HEK293 (cell line): Measurements from ENCODE around the gene NOTCH3.

Experiments
- CTCF ChIA-PET: fragments of 350-600 bp; formaldehyde crosslinking; extraction: SDS; loops from one replicate; lab custom pipeline; 2021; ENCODE audit warnings: antibody characterized with exemption; lab: Yijun Ruan, JAX
- POLR2A ChIA-PET: fragments of 300-600 bp; formaldehyde crosslinking; extraction: SDS; loops from one replicate; lab custom pipeline; 2020; ENCODE audit warnings: antibody characterized with exemption, inconsistent platforms; lab: Yijun Ruan, JAX
- H3K27ac ChIP-seq: fragments of 200-500 bp; sonication (Bioruptor generic); 2 replicates; pipeline ENCODE4 v1.5.1; 2014; ENCODE audit warnings: low read depth, low read length, control low read depth, inconsistent platforms; ENCODE audit errors: extremely low read depth
- H3K36me3 ChIP-seq, 2 experiments: fragments of 200-500 bp in 1 of 2; sonication (Bioruptor generic) in 1 of 2; 1 replicate in 1 of 2; 2 replicates in 1 of 2; pipeline ENCODE4 v1.5.1; 2014 to 2017; ENCODE audit warnings: inconsistent platforms in 2 of 2, low read length in 2 of 2; ENCODE audit not compliant: control insufficient read depth in 2 of 2, insufficient read depth in 1 of 2
- H3K4me1 ChIP-seq: fragments of 200-500 bp; sonication (Bioruptor generic); 2 replicates; pipeline ENCODE4 v1.5.1; 2014; ENCODE audit warnings: mild to moderate bottlenecking, low read length, inconsistent platforms; ENCODE audit not compliant: control insufficient read depth, insufficient read depth
- H3K4me3 ChIP-seq: 2 replicates; pipeline ENCODE4 v1.5.1; 2011; ENCODE audit warnings: low read depth, mild to moderate bottlenecking, control low read depth, low read length, moderate library complexity
- H3K9me3 ChIP-seq: fragments of 200-500 bp; sonication (Bioruptor generic); 2 replicates; pipeline ENCODE4 v1.5.1; 2014; ENCODE audit warnings: low read depth, low read length, inconsistent platforms; ENCODE audit not compliant: control insufficient read depth, insufficient read depth
- GLI4 ChIP-seq: fragments of 450-650 bp; formaldehyde crosslinking; IDR thresholded peaks from 2 replicates; pipeline ENCODE4 v1.5.1; 2016; ENCODE audit warnings: missing biosample characterization, missing genetic modification characterization
- KLF10 ChIP-seq: fragments of 450-650 bp; IDR thresholded peaks from 2 replicates; pipeline ENCODE4 v1.5.1; 2018; ENCODE audit warnings: missing biosample characterization, mild to moderate bottlenecking, missing genetic modification characterization
- SCRT2 ChIP-seq: fragments of 450-650 bp; formaldehyde crosslinking; IDR thresholded peaks from 2 replicates; pipeline ENCODE4 v1.5.1; 2016; ENCODE audit warnings: missing biosample characterization, missing genetic modification characterization
- SP2 ChIP-seq: fragments of 450-650 bp; formaldehyde crosslinking; IDR thresholded peaks from 2 replicates; pipeline ENCODE4 v1.5.1; 2016; ENCODE audit warnings: missing biosample characterization, missing genetic modification characterization
- YY2 ChIP-seq: fragments of 450-650 bp; formaldehyde crosslinking; IDR thresholded peaks from 2 replicates; pipeline ENCODE4 v1.5.1; 2016; ENCODE audit warnings: missing biosample characterization, missing genetic modification characterization
- ZBTB6 ChIP-seq: fragments of 450-650 bp; formaldehyde crosslinking; IDR thresholded peaks from 2 replicates; pipeline ENCODE4 v1.5.1; 2017; ENCODE audit warnings: missing biosample characterization, missing genetic modification characterization
- ZFHX2 ChIP-seq: fragments of 450-650 bp; formaldehyde crosslinking; conservative IDR thresholded peaks from 2 replicates; pipeline ENCODE4 v1.5.1; 2016; ENCODE audit warnings: missing biosample characterization, missing genetic modification characterization
- ZNF114 ChIP-seq: fragments of 450-650 bp; formaldehyde crosslinking; IDR thresholded peaks from 2 replicates; pipeline ENCODE4 v1.5.0; 2017; ENCODE audit warnings: missing biosample characterization, missing genetic modification characterization
- ZNF132 ChIP-seq: fragments of 450-650 bp; formaldehyde crosslinking; IDR thresholded peaks from 2 replicates; pipeline ENCODE4 v1.5.1; 2017; ENCODE audit warnings: missing biosample characterization, missing genetic modification characterization, borderline replicate concordance
- ZNF2 ChIP-seq: fragments of 450-650 bp; formaldehyde crosslinking; IDR thresholded peaks from 2 replicates; pipeline ENCODE4 v1.5.1; 2016; ENCODE audit warnings: missing biosample characterization, missing genetic modification characterization
- ZNF214 ChIP-seq: fragments of 450-650 bp; formaldehyde crosslinking; IDR thresholded peaks from 2 replicates; pipeline ENCODE4 v1.5.1; 2017; ENCODE audit warnings: missing biosample characterization, mild to moderate bottlenecking, missing genetic modification characterization, borderline replicate concordance
- ZNF248 ChIP-seq: fragments of 450-650 bp; formaldehyde crosslinking; IDR thresholded peaks from 2 replicates; pipeline ENCODE4 v1.5.1; 2017; ENCODE audit warnings: missing biosample characterization, missing genetic modification characterization
- ZNF555 ChIP-seq: fragments of 450-650 bp; formaldehyde crosslinking; conservative IDR thresholded peaks from 2 replicates; pipeline ENCODE4 v1.5.1; 2017; ENCODE audit warnings: missing biosample characterization, mild to moderate bottlenecking, missing genetic modification characterization, inconsistent platforms
- ZNF585B ChIP-seq: fragments of 450-650 bp; formaldehyde crosslinking; IDR thresholded peaks from 2 replicates; pipeline ENCODE4 v1.5.1; 2016; ENCODE audit warnings: missing biosample characterization, missing genetic modification characterization
- ZNF600 ChIP-seq: fragments of 450-650 bp; formaldehyde crosslinking; IDR thresholded peaks from 2 replicates; pipeline ENCODE4 v1.5.1; 2016; ENCODE audit warnings: missing biosample characterization, missing genetic modification characterization
- ZNF621 ChIP-seq: fragments of 450-650 bp; formaldehyde crosslinking; IDR thresholded peaks from 2 replicates; pipeline ENCODE4 v1.5.1; 2017; ENCODE audit warnings: missing biosample characterization, missing genetic modification characterization
- ZNF777 ChIP-seq: fragments of 450-650 bp; formaldehyde crosslinking; IDR thresholded peaks from 2 replicates; pipeline ENCODE4 v1.5.1; 2017; ENCODE audit warnings: missing biosample characterization, missing genetic modification characterization, borderline replicate concordance
- ZSCAN30 ChIP-seq: fragments of 450-650 bp; IDR thresholded peaks from 2 replicates; pipeline ENCODE4 v1.5.1; 2018; ENCODE audit warnings: missing biosample characterization, mild to moderate bottlenecking, missing genetic modification characterization, moderate library complexity
- TF ChIP-seq, protein P1 (sequence below): fragments of 450-650 bp; formaldehyde crosslinking; IDR thresholded peaks from 2 replicates; pipeline ENCODE4 v1.5.1; 2016; ENCODE audit warnings: missing biosample characterization, missing genetic modification characterization
- TF ChIP-seq, protein P2 (sequence below): fragments of 450-650 bp; formaldehyde crosslinking; IDR thresholded peaks from 2 replicates; pipeline ENCODE4 v1.5.1; 2017; ENCODE audit warnings: missing biosample characterization, missing genetic modification characterization
- TF ChIP-seq, protein P3 (sequence below): fragments of 450-650 bp; formaldehyde crosslinking; IDR thresholded peaks from 2 replicates; pipeline ENCODE4 v1.5.1; 2016; ENCODE audit warnings: missing biosample characterization, missing genetic modification characterization, low read depth
- TF ChIP-seq, protein P4 (sequence below): fragments of 450-650 bp; formaldehyde crosslinking; IDR thresholded peaks from 2 replicates; pipeline ENCODE4 v1.5.1; 2016; ENCODE audit warnings: missing biosample characterization, missing genetic modification characterization
- TF ChIP-seq, protein P5 (sequence below): fragments of 450-650 bp; formaldehyde crosslinking; IDR thresholded peaks from 2 replicates; pipeline ENCODE4 v1.5.1; 2016; ENCODE audit warnings: missing biosample characterization, missing genetic modification characterization

The NOTCH3 gene

DNA sequence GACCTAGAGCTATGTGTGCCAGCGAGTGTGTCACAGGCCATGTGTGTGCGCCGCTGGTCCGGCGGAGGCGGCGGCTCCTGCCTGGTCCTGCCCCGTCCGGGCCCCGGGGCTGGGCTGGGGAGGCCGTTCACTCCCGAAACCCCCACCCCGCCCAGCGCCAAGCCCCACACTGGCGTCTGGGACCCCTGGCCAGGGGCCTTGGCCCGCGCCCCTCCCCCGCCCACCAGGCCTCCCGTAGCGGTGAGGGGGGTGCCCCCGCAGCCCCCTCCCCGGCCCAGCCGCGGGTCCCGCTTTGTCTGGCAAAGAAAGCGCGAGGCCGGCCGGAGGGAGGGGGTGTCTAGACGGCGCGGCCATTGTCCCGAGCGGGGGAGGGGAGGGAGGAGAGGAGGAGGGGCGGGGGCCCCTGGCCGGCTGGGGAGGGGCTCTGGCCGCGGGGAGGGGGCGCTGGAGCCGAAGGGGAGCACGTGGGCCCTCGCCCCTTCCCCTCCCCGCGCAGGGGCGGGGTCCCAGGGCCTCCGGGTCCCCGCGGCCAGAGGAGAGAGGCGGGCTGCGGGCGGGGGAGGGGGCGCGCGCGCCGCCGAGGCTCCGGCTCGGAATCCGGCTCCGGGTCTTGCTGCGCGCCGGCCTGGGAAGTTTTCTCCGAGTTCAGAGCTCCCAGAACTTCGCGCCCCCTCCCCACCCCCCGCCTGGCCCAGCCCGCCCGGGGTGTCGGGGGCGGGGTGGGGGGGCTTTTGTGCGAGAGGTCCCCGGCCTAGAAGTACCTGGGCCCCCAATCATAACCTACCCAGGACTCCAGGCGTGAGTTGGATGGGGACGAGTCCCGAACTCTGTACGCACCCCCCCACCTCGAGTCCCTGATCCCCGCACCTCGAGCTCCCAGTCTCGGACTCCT, 888 bp downstream of the NOTCH3 start (continued):
- TF ChIP-seq ZNF555 (tag by site-specific recombination) (no peak), ZFHX2 (peak; percentile 32; the same call in 1 of the 2 replicates), ZNF132 (tag by site-specific recombination) (no peak), GLI4 (tag by site-specific recombination) (no peak), ZNF248 (no peak), ZSCAN30 (tag by site-specific recombination) (peak; percentile 25; the same call in 1 of the 2 replicates), ZNF114 (tag by site-specific recombination) (no peak), ZNF585B (no peak), ZNF214 (tag by site-specific recombination) (no peak), KLF10 (no peak), SP2 (tag by site-specific recombination) (no peak), ZBTB6 (tag by site-specific recombination) (no peak)
- TF ChIP-seq, protein P1, sequence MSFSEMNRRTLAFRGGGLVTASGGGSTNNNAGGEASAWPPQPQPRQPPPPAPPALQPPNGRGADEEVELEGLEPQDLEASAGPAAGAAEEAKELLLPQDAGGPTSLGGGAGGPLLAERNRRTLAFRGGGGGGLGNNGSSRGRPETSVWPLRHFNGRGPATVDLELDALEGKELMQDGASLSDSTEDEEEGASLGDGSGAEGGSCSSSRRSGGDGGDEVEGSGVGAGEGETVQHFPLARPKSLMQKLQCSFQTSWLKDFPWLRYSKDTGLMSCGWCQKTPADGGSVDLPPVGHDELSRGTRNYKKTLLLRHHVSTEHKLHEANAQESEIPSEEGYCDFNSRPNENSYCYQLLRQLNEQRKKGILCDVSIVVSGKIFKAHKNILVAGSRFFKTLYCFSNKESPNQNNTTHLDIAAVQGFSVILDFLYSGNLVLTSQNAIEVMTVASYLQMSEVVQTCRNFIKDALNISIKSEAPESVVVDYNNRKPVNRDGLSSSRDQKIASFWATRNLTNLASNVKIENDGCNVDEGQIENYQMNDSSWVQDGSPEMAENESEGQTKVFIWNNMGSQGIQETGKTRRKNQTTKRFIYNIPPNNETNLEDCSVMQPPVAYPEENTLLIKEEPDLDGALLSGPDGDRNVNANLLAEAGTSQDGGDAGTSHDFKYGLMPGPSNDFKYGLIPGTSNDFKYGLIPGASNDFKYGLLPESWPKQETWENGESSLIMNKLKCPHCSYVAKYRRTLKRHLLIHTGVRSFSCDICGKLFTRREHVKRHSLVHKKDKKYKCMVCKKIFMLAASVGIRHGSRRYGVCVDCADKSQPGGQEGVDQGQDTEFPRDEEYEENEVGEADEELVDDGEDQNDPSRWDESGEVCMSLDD: peak; percentile 46; the same call in 1 of the 2 replicates
- TF ChIP-seq, protein P2, sequence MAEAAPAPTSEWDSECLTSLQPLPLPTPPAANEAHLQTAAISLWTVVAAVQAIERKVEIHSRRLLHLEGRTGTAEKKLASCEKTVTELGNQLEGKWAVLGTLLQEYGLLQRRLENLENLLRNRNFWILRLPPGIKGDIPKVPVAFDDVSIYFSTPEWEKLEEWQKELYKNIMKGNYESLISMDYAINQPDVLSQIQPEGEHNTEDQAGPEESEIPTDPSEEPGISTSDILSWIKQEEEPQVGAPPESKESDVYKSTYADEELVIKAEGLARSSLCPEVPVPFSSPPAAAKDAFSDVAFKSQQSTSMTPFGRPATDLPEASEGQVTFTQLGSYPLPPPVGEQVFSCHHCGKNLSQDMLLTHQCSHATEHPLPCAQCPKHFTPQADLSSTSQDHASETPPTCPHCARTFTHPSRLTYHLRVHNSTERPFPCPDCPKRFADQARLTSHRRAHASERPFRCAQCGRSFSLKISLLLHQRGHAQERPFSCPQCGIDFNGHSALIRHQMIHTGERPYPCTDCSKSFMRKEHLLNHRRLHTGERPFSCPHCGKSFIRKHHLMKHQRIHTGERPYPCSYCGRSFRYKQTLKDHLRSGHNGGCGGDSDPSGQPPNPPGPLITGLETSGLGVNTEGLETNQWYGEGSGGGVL: peak; percentile 51; the same call in 1 of the 2 replicates

DNA sequence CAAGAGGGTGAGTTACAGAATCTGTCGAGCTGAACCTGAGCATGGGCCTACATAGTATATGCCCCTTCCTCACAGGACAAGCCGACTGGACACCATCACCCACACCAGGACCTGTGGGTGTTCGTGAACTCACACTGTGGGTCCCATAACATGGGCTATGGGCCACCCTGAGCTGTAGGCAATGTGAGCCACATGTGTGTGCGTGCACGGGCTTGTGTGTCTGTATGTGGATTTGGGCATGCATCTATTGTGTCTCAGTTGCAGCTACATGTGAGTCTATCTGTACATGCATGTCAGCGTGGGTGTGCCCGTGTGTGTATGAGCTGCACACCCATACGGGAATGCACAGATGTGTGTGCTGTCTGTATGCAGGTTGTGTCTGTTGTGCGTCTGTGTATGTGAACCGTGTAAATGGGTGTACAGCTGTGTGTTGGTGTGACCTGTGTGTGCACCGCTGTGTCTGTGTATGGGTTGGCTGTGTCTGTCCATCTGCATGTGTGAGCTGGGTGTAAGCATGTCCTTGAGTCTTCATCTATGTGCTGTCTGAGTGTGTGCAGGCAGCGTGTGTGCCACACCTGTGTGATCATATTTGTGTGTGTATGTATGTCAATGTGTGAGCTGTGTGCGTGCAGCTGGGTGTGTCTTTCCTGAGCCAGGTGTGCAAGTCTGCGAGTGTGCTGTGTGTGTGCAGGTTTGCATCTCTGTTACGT, 1.7 kb downstream of the NOTCH3 start:
- Histone ChIP-seq H3K27ac (no peak overlapping the region), H3K36me3 (peaks cover 0 to 26% of the 10 kb centered on the region in 2 experiments; a peak in 1 of 3 replicates), H3K4me1 (no peaks in the 10 kb centered on the region), H3K4me3 (no peak overlapping the region), H3K9me3 (no peaks in the 10 kb centered on the region)
- ChIA-PET POLR2A (interaction anchor here (0.6 to 1.1 kb wide), 5 partner anchors 22 to 220 kb away, joined by 3 to 4 read pairs (median 3); no protein-coding TSS in a partner anchor), CTCF (interaction anchor here (0.5 to 0.7 kb wide), 3 partner anchors 17 to 138 kb away, joined by 3 to 5 read pairs (median 4); no protein-coding TSS in a partner anchor)
- TF ChIP-seq ZNF2 (tag by site-specific recombination): 0 out of 2 replicates have a peak, but pooled peaks have one; percentile 58
- peak; percentile 71; the same call in 1 of the 2 replicates for TF ChIP-seq SCRT2 (tag by site-specific recombination)
- no peak for TF ChIP-seq ZNF621 (tag by site-specific recombination)
- TF ChIP-seq, protein P3, sequence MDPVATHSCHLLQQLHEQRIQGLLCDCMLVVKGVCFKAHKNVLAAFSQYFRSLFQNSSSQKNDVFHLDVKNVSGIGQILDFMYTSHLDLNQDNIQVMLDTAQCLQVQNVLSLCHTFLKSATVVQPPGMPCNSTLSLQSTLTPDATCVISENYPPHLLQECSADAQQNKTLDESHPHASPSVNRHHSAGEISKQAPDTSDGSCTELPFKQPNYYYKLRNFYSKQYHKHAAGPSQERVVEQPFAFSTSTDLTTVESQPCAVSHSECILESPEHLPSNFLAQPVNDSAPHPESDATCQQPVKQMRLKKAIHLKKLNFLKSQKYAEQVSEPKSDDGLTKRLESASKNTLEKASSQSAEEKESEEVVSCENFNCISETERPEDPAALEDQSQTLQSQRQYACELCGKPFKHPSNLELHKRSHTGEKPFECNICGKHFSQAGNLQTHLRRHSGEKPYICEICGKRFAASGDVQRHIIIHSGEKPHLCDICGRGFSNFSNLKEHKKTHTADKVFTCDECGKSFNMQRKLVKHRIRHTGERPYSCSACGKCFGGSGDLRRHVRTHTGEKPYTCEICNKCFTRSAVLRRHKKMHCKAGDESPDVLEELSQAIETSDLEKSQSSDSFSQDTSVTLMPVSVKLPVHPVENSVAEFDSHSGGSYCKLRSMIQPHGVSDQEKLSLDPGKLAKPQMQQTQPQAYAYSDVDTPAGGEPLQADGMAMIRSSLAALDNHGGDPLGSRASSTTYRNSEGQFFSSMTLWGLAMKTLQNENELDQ (tag by site-specific recombination): no peak
- TF ChIP-seq YY2 (tag by site-specific recombination): peak; percentile 37; the same call in 1 of the 2 replicates
- TF ChIP-seq ZNF777 (tag by site-specific recombination): 0 out of 2 replicates have a peak, but pooled peaks have one; percentile 49
- peak; percentile 78 for TF ChIP-seq ZNF600 (tag by site-specific recombination)
- TF ChIP-seq SP2 (tag by site-specific recombination): no peak
- TF ChIP-seq, protein P4, sequence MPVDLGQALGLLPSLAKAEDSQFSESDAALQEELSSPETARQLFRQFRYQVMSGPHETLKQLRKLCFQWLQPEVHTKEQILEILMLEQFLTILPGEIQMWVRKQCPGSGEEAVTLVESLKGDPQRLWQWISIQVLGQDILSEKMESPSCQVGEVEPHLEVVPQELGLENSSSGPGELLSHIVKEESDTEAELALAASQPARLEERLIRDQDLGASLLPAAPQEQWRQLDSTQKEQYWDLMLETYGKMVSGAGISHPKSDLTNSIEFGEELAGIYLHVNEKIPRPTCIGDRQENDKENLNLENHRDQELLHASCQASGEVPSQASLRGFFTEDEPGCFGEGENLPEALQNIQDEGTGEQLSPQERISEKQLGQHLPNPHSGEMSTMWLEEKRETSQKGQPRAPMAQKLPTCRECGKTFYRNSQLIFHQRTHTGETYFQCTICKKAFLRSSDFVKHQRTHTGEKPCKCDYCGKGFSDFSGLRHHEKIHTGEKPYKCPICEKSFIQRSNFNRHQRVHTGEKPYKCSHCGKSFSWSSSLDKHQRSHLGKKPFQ (tag by site-specific recombination): peak; percentile 87
- TF ChIP-seq, protein P5, sequence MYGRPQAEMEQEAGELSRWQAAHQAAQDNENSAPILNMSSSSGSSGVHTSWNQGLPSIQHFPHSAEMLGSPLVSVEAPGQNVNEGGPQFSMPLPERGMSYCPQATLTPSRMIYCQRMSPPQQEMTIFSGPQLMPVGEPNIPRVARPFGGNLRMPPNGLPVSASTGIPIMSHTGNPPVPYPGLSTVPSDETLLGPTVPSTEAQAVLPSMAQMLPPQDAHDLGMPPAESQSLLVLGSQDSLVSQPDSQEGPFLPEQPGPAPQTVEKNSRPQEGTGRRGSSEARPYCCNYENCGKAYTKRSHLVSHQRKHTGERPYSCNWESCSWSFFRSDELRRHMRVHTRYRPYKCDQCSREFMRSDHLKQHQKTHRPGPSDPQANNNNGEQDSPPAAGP: no peak
